Testis (tissue), 2 donors: ENCODE results near the gene TNS3.

ENCODE experiments used
- POLR2A ChIP-seq: fragments of 450-650 bp; IDR thresholded peaks from one replicate; pipeline ENCODE4 v1.6.1; 2017; ENCODE audit warnings: antibody characterized with exemption, mild to moderate bottlenecking, moderate library complexity
- TF ChIP-seq, protein P1 (sequence below), 3 experiments: fragments of 450-650 bp in 2 of 3; fragments of 200-600 bp in 1 of 3; sonication (generic) in 1 of 3; IDR thresholded peaks; one replicate each; pipeline ENCODE4 v1.5.1; 2016 to 2019; ENCODE audit warnings: antibody characterized with exemption in 3 of 3, mild to moderate bottlenecking in 2 of 3, moderate library complexity in 1 of 3

GRCh38 chr7:47232751-47233412 is 349.0 kb downstream of the TNS3 start:
- TF ChIP-seq POLR2A, result no peak
- TF ChIP-seq, protein P1, sequence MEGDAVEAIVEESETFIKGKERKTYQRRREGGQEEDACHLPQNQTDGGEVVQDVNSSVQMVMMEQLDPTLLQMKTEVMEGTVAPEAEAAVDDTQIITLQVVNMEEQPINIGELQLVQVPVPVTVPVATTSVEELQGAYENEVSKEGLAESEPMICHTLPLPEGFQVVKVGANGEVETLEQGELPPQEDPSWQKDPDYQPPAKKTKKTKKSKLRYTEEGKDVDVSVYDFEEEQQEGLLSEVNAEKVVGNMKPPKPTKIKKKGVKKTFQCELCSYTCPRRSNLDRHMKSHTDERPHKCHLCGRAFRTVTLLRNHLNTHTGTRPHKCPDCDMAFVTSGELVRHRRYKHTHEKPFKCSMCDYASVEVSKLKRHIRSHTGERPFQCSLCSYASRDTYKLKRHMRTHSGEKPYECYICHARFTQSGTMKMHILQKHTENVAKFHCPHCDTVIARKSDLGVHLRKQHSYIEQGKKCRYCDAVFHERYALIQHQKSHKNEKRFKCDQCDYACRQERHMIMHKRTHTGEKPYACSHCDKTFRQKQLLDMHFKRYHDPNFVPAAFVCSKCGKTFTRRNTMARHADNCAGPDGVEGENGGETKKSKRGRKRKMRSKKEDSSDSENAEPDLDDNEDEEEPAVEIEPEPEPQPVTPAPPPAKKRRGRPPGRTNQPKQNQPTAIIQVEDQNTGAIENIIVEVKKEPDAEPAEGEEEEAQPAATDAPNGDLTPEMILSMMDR (IDR thresholded peaks at IDR 0.05), result no peak
